Brain pericyte (primary cell): ENCODE results near the gene TMEM125.

Source experiments
- DNase-seq: peaks from one replicate; pipeline ENCODE4 v3.0.0-alpha.2; 2012; ENCODE audit warnings: low read depth, low spot score

The TMEM125 gene

DNA sequence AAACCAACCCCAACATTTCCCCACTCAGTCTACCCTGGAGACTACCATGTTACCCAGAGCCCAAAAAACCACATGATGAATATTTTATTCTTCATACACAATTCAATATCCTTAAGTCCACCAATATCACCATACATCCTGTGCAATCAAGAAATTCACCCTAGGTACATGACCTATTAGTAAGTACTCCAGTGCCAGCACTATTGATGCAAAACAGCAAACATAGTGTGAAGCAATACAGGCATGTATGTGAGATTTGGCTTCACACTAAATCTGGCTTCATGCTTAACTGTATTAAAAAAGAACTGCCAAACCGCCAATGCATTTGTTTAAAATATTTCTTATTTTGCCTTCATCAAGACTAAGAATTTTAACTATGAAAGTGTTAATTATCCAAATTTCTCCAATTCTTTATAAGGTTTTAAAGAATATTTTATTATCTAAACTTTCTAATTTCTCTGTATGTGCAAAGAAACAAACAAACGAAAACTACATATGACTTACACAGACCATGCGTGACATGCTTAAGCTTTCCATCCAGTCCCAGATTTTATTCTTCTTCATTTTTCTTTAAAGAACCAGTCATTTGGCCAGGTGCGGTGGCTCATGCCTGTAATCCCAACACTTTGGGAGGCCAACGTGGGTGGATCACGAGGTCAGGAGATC is 22.4 kb upstream of the TMEM125 start:
- no peak for DNase-seq

DNA sequence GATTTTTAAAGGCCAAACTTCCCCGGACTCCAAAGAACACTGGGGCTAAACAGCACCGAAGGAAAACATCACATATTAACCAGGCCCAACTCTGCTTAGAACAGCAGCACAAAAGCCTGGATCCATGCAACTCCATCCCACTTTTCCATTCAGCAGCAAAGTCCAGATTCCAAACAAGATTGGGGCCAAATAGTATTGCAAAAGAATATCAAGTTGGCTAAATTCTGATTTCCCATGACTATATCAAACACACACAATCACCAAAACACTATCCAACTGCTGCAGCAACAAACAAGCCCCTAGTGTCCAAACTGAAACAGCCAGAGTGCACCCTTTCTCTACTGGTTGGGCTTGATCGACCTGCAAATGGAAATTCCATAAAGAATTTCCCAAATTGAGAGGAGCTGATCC is 19.4 kb upstream of the TMEM125 start:
- no peak for DNase-seq

DNA sequence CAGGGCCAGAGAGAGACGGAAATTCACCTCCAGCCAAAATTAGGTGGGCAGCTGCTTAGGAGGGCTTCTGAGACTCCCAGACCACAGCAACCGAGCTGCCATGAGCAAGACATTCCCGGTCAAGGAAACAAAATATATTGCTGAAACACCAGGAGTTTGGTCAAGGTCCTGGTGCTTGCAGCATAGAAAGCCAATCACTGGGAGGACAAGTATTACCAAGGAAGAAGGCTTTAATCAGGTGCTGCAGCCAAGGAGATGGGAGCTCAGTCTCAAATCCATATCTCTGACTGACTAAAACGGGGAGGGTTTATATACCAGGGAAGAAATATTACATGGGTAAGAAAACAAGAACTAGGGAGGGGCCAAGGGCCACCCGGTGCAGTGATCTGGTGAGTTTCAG is 18.8 kb upstream of the TMEM125 start:
- no peak for DNase-seq

DNA sequence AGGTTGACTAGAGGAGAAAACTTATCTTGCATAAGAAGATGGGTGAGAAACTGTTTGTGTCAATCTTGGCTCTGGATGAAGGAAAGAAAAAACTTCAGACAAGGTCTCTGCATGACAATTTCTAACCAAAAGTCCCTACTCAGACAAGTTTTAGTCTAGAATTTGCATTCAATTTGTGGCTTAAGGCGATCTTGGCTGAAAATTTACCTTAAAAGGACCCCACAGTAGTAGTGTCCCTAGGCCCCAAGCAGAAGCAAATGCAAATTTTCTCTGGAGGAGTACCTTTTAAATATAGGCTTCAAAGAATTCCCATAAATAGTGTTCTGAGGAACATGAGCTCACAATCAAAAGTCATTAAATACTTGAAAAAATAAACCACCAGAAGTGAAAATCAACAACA is 17.6 kb upstream of the TMEM125 start:
- no peak for DNase-seq

DNA sequence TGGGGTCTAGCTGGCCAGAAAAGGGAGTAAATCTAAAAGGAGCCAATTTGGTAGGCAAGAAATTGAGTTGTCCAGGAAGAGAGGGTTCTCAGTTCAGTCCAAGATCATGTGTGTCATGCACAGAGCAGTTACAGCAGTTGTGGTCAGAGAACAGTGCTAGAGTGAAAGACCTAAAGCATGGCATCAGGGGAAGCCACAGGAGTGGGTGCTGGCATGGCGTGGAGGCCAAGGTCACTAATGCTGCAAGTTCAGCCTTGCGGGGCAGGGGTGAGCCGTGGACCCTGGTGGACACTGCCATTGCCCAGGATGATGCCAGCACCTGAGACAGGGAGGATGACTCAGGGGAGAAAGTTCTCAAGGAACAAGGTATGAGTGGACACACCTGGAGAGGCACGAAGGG is 16.6 kb upstream of the TMEM125 start:
- no peak for DNase-seq

DNA sequence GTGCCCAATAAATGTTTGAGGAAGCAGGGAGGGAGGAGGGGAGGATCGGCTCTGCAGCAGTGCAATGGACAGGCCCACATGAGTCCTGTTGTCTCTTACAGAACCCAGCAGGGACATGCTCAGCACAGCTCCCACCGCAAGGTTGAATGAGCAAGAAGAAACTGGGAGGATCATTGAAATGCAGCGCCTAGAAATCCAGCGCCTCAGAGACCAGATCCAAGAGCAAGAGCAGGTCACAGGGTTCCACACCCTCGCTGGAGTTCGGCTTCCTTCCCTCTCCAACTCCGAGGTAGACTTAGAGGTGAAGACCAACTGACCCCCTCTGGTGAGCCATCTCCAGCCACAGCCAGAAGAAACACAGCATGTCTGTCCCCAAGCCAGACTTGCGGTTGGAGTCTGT is 15.9 kb upstream of the TMEM125 start:
- no peak for DNase-seq

DNA sequence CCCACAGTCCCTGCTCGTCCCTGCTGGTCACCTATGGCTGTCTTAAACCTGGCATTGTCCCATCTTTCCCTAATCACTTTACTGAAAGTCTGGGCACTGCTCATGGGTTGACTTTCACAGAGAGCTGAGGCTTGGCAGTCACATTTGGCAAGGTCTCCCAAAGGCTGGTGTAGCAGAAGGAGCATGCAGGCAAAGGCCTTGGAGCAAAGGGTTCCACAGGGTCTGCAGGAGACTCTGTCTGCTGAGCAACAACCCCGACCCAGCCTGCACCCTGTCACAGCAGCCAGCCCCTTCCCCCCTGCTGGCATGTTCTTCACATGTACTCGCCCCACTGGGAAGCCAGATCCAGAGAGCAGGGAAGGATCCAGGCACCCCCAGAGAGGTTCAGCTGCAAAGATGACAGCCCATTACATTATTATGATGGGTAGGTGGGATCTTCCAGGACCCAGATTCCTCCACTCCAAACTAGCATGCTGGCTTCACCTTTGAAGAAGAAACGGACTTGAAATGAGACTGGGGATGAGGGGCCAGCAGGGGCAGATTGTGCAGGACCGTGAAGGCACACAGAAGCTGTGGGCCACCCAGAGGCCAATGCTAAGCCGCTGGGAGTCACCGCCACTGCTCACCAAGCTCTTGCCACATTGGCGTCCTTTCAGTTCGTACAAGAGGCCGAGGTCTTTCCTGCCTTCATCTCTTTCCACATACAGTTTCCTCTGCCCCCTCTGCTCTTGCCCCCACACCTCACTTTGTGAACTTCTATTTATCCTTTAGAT is 14.2 kb upstream of the TMEM125 start:
- DNase-seq = no peak

DNA sequence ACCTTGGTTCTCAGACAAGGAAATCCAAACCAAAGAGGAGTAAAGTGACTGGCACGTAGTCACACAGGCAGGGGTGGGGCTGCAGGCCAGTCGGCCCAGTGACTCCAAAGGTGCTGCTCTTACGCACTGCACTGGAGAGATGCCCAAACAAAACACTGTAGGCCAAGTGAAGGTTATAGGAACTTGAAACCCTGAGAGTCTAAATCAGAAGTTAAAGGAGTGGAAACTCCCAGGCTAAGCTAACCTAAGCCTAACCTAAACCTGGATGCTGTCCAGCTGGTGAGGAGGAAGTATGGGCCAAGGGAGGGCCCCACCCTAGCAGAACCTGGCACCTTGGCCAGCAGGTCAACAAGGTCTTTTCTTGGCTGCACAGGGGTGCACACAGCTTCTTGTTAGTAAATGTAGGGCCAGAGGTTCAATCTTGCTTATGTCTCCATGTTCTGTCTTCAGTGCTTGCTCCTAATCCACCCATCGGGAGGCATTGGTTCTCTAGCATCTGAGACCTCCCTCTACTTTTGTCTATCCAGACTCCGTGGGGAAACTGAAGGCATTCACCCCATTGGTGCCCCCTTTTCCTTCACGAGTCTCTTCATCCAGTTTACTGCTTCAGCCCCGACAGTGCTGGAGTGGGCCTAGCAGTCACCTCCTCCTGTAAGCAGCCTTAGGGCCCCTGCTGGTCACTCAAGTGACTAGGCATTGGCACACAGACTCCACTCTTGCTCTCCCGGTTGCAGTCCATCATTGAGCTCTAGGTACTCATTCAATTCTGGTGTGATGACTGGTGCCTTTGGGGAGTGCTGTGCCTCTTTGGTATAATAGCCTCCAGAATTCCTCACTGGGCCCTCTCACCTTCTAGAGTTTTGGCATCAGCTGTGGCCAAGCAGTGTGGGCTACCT is 12.9 kb upstream of the TMEM125 start:
- no peak for DNase-seq

DNA sequence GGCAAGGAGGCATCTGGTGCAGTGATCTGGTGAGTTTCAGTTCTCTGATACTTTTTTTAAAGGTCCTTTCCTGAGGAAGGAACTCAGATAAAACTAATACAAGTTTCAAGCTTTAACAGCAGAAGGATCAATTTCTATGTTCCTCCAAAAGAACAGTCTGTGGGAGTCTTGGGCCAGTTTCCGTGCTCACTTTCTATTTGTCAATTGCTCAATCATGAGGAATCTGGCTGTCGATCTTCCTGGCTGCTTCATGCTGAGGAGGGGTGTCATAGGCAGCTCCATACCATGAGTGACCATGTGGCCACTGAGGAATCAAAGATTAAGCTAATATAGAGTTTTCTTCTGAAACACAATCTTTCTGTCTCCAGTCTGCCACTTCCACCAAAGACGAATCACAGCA is 11.4 kb upstream of the TMEM125 start:
- no peak for DNase-seq

GRCh38 chr1:43265431-43265830 is 4.4 kb upstream of the TMEM125 start:
- no peak for DNase-seq

DNA sequence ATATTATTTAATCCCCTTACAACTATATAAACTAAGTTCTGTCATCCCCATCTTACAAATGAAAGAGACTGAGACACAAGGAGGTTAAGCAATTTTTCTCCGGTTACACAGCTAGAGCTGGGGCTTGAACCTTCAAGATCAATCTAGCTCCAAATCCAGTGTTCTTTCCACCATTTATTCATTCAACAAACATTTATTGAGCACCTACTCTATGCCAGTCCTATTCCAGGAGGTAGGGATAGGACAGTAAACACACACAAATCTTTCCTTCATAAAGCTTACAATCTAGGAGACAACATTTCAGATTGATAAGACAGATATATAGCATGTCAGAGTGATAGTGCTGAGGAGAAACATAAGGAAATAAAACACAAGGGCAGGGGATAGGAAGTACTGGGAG is 2.9 kb upstream of the TMEM125 start:
- no peak for DNase-seq

- DNase-seq = no peak
Measured at GRCh38 chr1:43267291-43267805, 2.4 kb upstream of the TMEM125 start.

DNA sequence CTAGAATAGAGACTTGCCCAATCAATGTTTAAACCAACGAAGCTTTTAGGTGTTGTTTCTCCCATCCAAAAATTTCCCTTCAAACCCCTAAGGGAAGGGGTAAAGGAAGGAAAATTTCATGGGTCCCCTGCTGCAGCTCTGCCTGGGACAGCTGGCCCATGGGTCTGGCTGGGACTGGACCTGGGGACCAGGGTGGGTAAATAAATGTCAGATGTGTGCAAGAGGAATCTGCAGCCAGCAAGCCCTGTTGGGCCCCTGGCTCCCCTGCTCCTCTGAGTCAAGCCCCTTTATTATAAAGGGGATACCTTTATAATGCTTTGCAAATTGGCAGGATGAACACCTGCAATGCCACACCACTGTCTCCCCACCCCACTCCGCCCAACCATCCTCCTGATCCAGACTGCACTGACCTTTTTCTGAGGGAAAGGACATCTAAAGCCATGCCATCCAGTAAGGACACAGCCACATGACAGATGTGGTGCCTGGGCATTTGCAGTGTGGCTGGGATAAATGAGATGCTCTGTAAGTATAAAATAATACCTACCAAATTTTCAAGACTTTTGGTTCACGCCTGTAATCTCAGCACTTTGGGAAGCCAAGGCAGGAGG is 1.9 kb upstream of the TMEM125 start:
- no peak for DNase-seq

GRCh38 chr1:43270421-43271095 is 775 bp downstream of the TMEM125 start:
- DNase-seq = no peak

GRCh38 chr1:43271186-43272118 is 1.7 kb downstream of the TMEM125 start:
- no peak for DNase-seq

GRCh38 chr1:43272161-43272560 is 2.4 kb downstream of the TMEM125 start:
- DNase-seq = no peak

- no peak for DNase-seq
Measured at GRCh38 chr1:43272576-43273571, 3.1 kb downstream of the TMEM125 start.

DNA sequence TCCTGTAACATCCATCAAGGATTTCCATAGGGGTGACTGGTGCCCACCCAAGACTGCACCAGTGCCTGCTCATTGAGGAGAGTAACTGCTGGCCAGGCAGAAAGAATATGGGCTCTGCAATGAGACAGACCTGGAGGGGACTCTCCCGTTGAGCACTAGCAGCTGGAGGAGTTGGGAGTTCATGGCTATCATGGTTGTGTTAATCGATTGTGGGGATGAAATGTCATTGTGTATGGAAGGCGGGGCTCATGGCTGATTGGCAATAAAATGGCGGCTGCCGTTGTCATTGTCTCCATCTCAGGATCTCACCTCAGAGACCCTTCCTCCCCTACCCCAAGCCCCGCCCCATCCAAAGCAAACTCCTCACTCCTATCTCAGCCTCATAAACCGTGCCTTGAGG is 3.9 kb downstream of the TMEM125 start:
- DNase-seq = no peak
